ENCODE measurements around the gene INSL3. TPM values are rescaled to one million over a fixed set of nuclear protein-coding genes. Genes with fewer than 3 reads are reported as not detected.
"Not testable (repeated sequence)": the region's sequence is repeated elsewhere in the genome, so short reads cannot be mapped to it uniquely, and the experiment has no call there.

The INSL3 gene
- total RNA-seq, 1 experiment from 2014 or later = 4.0 TPM

DNA sequence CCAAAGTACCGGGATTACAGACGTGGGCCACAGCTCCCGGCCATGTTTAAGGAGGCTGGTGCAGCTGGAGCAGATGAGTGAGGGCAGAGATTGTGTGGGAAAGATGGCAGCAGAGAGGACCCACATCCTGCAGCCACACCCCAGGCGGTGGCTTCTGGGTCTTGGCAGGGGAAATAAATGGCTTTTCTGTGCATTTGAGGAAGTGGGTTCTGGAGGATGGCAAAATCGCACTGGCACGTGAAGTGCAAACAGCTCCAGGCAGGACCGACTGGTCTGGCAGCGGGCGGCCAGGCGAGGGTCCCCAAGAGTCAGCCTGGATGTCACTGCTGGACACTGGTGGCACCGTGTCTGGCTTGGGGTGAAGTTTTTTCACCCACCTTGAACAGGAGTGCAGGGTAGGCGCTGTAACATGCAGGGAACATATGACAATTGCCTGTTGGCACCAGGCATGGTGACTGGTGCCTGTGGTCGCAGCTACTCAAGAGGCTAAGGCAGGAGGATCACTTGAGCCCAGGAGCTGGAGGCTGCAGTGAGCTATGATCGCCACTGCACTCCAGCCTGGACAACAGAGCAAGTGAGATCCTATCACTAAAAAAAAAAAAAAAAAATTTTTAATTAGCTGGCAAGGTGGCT is 17.9 kb downstream of the INSL3 start:
- H3K4me1 ChIP-seq (replicated peaks; ENCODE audit: insufficient read depth) = peaks cover 15% of the 10 kb centered on the region
- intact Hi-C loops (cut with micrococcal nuclease; ENCODE audit: unreplicated experiment) = no loop called here
- no peak overlapping the region for H2AFZ ChIP-seq
- no peak overlapping the region for H3K4me2 ChIP-seq
- H3K9me3 ChIP-seq (ENCODE audit: insufficient read depth, low read depth) = no peaks in the 10 kb centered on the region
- H3K79me2 ChIP-seq (ENCODE audit: low read depth) = peaks cover 95% of the 10 kb centered on the region
- H3K4me3 ChIP-seq = no peak overlapping the region
- H3K27ac ChIP-seq = no peak overlapping the region
- H3K36me3 ChIP-seq (ENCODE audit: low read depth) = peaks cover 18% of the 10 kb centered on the region; the same call in 1 of the 2 replicates
- DNase-seq = peak in 1 of 2 experiments; percentile 5
- no peaks in the 10 kb centered on the region for H3K9me2 ChIP-seq (ENCODE audit: insufficient read depth)
- no TSS peak for BruUV-seq (replicated peaks)
- peaks cover 74% of the 10 kb centered on the region for H4K20me1 ChIP-seq (ENCODE audit: insufficient read depth)
- ChIA-PET CTCF (interaction anchor here (0.6 kb wide), 1 partner anchor 129 kb away, joined by 3 read pairs; no protein-coding TSS in a partner anchor), POLR2A (ENCODE audit: unreplicated experiment) (interaction anchor here (0.7 kb wide), 1 partner anchor 291 kb away, joined by 9 read pairs; no protein-coding TSS in a partner anchor)
- peaks cover 35% of the 10 kb centered on the region; the same call in 1 of the 2 replicates for H3F3A ChIP-seq (ENCODE audit: insufficient read depth, low read depth)
- H3K27me3 ChIP-seq (ENCODE audit: insufficient read depth, low read depth) = no peaks in the 10 kb centered on the region
- TF ChIP-seq, protein P1, sequence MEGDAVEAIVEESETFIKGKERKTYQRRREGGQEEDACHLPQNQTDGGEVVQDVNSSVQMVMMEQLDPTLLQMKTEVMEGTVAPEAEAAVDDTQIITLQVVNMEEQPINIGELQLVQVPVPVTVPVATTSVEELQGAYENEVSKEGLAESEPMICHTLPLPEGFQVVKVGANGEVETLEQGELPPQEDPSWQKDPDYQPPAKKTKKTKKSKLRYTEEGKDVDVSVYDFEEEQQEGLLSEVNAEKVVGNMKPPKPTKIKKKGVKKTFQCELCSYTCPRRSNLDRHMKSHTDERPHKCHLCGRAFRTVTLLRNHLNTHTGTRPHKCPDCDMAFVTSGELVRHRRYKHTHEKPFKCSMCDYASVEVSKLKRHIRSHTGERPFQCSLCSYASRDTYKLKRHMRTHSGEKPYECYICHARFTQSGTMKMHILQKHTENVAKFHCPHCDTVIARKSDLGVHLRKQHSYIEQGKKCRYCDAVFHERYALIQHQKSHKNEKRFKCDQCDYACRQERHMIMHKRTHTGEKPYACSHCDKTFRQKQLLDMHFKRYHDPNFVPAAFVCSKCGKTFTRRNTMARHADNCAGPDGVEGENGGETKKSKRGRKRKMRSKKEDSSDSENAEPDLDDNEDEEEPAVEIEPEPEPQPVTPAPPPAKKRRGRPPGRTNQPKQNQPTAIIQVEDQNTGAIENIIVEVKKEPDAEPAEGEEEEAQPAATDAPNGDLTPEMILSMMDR (conservative IDR thresholded peaks at IDR 0.05) = no peak
- TF ChIP-seq EZH2 (IDR thresholded peaks at IDR 0.05; ENCODE audit: low read depth) = no peak

DNA sequence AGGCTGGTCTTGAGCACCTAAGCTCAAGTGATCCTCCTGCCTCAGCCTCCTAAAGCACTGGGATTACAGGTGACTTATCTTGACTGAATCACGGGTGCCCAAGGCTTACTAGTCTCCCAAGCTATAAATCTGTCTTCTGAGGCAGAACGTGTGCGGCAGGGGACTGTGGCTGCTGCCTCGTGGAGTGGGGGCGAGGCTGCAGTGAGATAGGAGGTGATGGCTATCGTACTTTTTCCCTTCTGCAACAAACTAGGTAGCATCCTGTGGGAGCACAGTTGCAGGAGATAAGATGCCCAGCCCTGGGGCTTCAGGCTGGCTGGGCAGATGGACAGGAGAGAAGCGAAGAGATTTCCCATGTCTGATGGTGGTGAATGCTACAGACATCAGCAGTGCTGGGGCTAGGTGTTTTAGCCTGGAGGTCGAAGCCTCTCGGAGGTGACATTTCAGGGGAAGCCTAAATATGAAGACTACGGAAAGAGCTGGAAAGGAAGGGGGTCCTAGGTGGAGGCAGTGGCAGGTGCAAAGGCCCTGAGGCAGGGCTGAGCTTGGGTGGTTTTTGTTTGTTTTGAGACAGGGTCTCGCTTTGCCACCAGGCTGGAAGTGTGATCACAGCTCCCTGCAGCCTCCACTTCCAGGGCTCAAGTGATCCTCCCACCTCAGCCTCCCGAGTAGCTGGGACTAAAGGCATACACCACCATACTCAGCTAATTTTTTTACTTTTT is 19.0 kb downstream of the INSL3 start:
- intact Hi-C loops (cut with micrococcal nuclease; ENCODE audit: unreplicated experiment) = no loop called here
- Histone ChIP-seq H4K20me1 (ENCODE audit: insufficient read depth) (peaks cover 66% of the 10 kb centered on the region), H3K9me2 (ENCODE audit: insufficient read depth) (no peaks in the 10 kb centered on the region), H2AFZ (no peak overlapping the region), H3F3A (ENCODE audit: insufficient read depth, low read depth) (peaks cover 43% of the 10 kb centered on the region), H3K27ac (no peak overlapping the region), H3K9me3 (ENCODE audit: insufficient read depth, low read depth) (no peaks in the 10 kb centered on the region), H3K4me3 (no peak overlapping the region), H3K4me1 (replicated peaks; ENCODE audit: insufficient read depth) (peaks cover 24% of the 10 kb centered on the region), H3K36me3 (ENCODE audit: low read depth) (peaks cover 22% of the 10 kb centered on the region; the same call in 1 of the 2 replicates), H3K27me3 (ENCODE audit: insufficient read depth, low read depth) (no peaks in the 10 kb centered on the region), H3K4me2 (no peak overlapping the region), H3K79me2 (ENCODE audit: low read depth) (peaks cover 96% of the 10 kb centered on the region)
- POLR2A ChIA-PET (ENCODE audit: unreplicated experiment) = no interaction called here
- CTCF ChIA-PET = interaction anchor here (0.7 kb wide), 1 partner anchor 180 kb away, joined by 4 read pairs; no protein-coding TSS in a partner anchor
- no TSS peak for BruUV-seq (replicated peaks)
- TF ChIP-seq, protein P1 (conservative IDR thresholded peaks at IDR 0.05) = no peak
- no peak for DNase-seq

DNA sequence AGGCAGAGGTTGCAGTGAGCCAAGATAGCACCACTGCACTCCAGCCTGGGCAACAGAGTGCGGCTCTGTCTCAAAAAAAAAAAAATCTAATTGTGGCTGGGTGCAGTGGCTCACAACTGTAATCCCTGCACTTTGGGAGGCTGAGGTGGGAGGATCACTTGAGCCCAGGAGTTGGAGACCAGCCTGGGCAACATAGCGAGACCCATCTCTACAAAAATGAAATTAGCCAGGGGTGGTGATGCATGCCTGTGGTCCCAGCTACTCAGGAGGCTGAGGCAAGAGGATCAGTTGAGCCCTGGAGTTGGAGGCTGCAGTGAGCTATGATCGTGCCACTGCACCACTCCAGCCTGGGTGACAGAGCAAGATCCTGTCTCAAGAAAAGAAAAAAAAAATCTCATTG is 22.7 kb downstream of the INSL3 start:
- H2AFZ ChIP-seq; H3K9me3 ChIP-seq (ENCODE audit: insufficient read depth, low read depth); H3K4me3 ChIP-seq; H3K9me2 ChIP-seq (ENCODE audit: insufficient read depth); intact Hi-C loops (cut with micrococcal nuclease; ENCODE audit: unreplicated experiment); BruUV-seq (replicated peaks); POLR2A ChIA-PET (ENCODE audit: unreplicated experiment); H3K27me3 ChIP-seq (ENCODE audit: insufficient read depth, low read depth): not testable (repeated sequence)
- peaks cover 55% of the 10 kb centered on the region for H3F3A ChIP-seq (ENCODE audit: insufficient read depth, low read depth)
- peaks cover 48% of the 10 kb centered on the region for H3K4me1 ChIP-seq (replicated peaks; ENCODE audit: insufficient read depth)
- peak overlapping the region; percentile 83 for H3K4me2 ChIP-seq
- CTCF ChIA-PET = interaction anchor here (0.6 to 0.7 kb wide), 2 partner anchors 22 to 32 kb away, joined by 8 read pairs; no protein-coding TSS in a partner anchor
- peaks cover 16% of the 10 kb centered on the region; the same call in 1 of the 2 replicates for H3K36me3 ChIP-seq (ENCODE audit: low read depth)
- H3K79me2 ChIP-seq (ENCODE audit: low read depth) = peaks cover 80% of the 10 kb centered on the region
- peaks cover 32% of the 10 kb centered on the region for H4K20me1 ChIP-seq (ENCODE audit: insufficient read depth)
- peak in 1 of 2 experiments; percentile 11 for DNase-seq
- peak overlapping the region; percentile 98 for H3K27ac ChIP-seq

All from PC-9 (cell line).